Endothelial cell of umbilical vein (primary cell): ENCODE measurements around the gene NDUFS3. TPM values are rescaled to one million over a fixed set of nuclear protein-coding genes. Genes with fewer than 3 reads are reported as not detected.

ENCODE experiments used
- BruUV-seq: library from RNA; stranded (reverse); fragments of 400-500 nt; replicated peaks from 2 replicates; lab custom pipeline; 2021; lab: Mats Ljungman, UMichigan
- CTCF ChIA-PET: fragments of 300-600, 350-600 bp; sonication (Branson Sonifier 250); formaldehyde crosslinking; loops from one replicate; lab custom pipeline; 2021; ENCODE audit warnings: antibody characterized with exemption, inconsistent platforms; lab: Charles Lee
- POLR2A ChIA-PET: fragments of 300-600, 350-600 bp; sonication (Branson Sonifier 250); formaldehyde crosslinking; loops from one replicate; lab custom pipeline; 2021; ENCODE audit warnings: antibody characterized with exemption, inconsistent platforms; lab: Charles Lee
- DNase-seq: peaks from one replicate; pipeline ENCODE4 v3.0.0-alpha.2; 2011; ENCODE audit warnings: low read depth, low spot score
- FAIRE-seq: peaks from 2 replicates; lab custom pipeline; 2011; peaks lifted over from hg19 to GRCh38; lab: Jason Lieb, UNC
- H2AFZ ChIP-seq: 2 replicates; pipeline ENCODE4 v1.6.0; 2012; ENCODE audit warnings: low read depth, low read length, control low read depth, inconsistent platforms
- H3K27ac ChIP-seq: 2 replicates; pipeline ENCODE4 v1.5.1; 2011; ENCODE audit warnings: low read depth, mild to moderate bottlenecking, control low read depth, low read length, moderate library complexity; ENCODE audit not compliant: insufficient read depth
- H3K27me3 ChIP-seq, 2 experiments: 2 replicates each; pipeline versions ENCODE4 v1.6.0 to v1.6.1; 2011; ENCODE audit warnings: low read length in 2 of 2, mixed read lengths in 1 of 2; ENCODE audit not compliant: control insufficient read depth in 2 of 2, insufficient read depth in 2 of 2
- H3K36me3 ChIP-seq, 2 experiments: 2 replicates in 1 of 2; 3 replicates in 1 of 2; pipeline ENCODE4 v1.5.1; 2011; ENCODE audit warnings: low read length in 2 of 2, mild to moderate bottlenecking in 1 of 2, moderate library complexity in 1 of 2; ENCODE audit not compliant: control insufficient read depth in 2 of 2, insufficient read depth in 2 of 2; ENCODE audit errors: extremely low read depth in 1 of 2
- H3K4me1 ChIP-seq: 3 replicates; pipeline ENCODE4 v1.5.1; 2011; ENCODE audit warnings: mild to moderate bottlenecking, low read length; ENCODE audit not compliant: control insufficient read depth, insufficient read depth; ENCODE audit errors: extremely low read depth
- H3K4me2 ChIP-seq: 2 replicates; pipeline ENCODE4 v1.6.1; 2011; ENCODE audit warnings: low read length, control low read depth, mixed read lengths; ENCODE audit not compliant: insufficient read depth
- H3K4me3 ChIP-seq, 3 experiments: fragments of 200-600 bp in 1 of 3; sonication (generic), shearing (Covaris generic) in 1 of 3; replicated peaks in 1 of 3; 2 replicates each; pipeline ENCODE4 v1.5.1; 2011 to 2016; ENCODE audit warnings: control low read depth in 3 of 3, low read length in 3 of 3, mild to moderate bottlenecking in 2 of 3, inconsistent platforms in 1 of 3, low read depth in 1 of 3, moderate library complexity in 1 of 3; ENCODE audit not compliant: insufficient read depth in 1 of 3
- H3K79me2 ChIP-seq: 2 replicates; pipeline ENCODE4 v1.6.0; 2012; ENCODE audit warnings: low read length, inconsistent platforms; ENCODE audit not compliant: control insufficient read depth, insufficient read depth
- H3K9ac ChIP-seq: replicated peaks from 2 replicates; pipeline ENCODE3; 2011; ENCODE audit warnings: low read length, control low read depth; ENCODE audit not compliant: insufficient read depth; ENCODE audit errors: extremely low read depth
- H3K9me1 ChIP-seq: replicated peaks from 3 replicates; pipeline ENCODE4 v1.6.0; 2011; ENCODE audit warnings: mild to moderate bottlenecking, low read length; ENCODE audit not compliant: control insufficient read depth, insufficient read depth; ENCODE audit errors: extremely low read depth
- H3K9me3 ChIP-seq: replicated peaks from 2 replicates; pipeline ENCODE4 v1.5.1; 2012; ENCODE audit warnings: low read length, inconsistent platforms; ENCODE audit not compliant: control insufficient read depth, insufficient read depth
- H4K20me1 ChIP-seq: replicated peaks from 2 replicates; pipeline ENCODE3; 2011; ENCODE audit warnings: mild to moderate bottlenecking, low read length; ENCODE audit not compliant: control insufficient read depth, insufficient read depth; ENCODE audit errors: extremely low read depth
- CTCF ChIP-seq, 2 donors: IDR thresholded peaks; 1 replicate in 1 of 2; 2 replicates in 1 of 2; pipeline ENCODE4 v1.5.1; 2011; ENCODE audit warnings: low read length in 2 of 2, mild to moderate bottlenecking in 2 of 2, moderate library complexity in 2 of 2, control low read depth in 1 of 2, inconsistent platforms in 1 of 2, low read depth in 1 of 2; ENCODE audit not compliant: insufficient read depth in 1 of 2; ENCODE audit errors: extremely low read depth in 1 of 2
- EZH2 ChIP-seq: IDR thresholded peaks from 2 replicates; pipeline ENCODE4 v1.6.1; 2012; ENCODE audit warnings: borderline replicate concordance, low read depth, mild to moderate bottlenecking, moderate library complexity, low read length, inconsistent platforms; ENCODE audit not compliant: severe bottlenecking
- FOS ChIP-seq: IDR thresholded peaks from 2 replicates; pipeline ENCODE4 v1.6.1; 2011; ENCODE audit warnings: mild to moderate bottlenecking, low read length, moderate library complexity, borderline replicate concordance; ENCODE audit not compliant: insufficient read depth
- GATA2 ChIP-seq: IDR thresholded peaks from 2 replicates; pipeline ENCODE4 v1.7.0; 2011; ENCODE audit warnings: low read depth, mild to moderate bottlenecking, moderate library complexity, mixed read lengths, low read length; ENCODE audit not compliant: insufficient read length, insufficient read depth
- JUN ChIP-seq: IDR thresholded peaks from 2 replicates; pipeline ENCODE4 v1.6.1; 2011; ENCODE audit warnings: borderline replicate concordance, low read depth; ENCODE audit not compliant: insufficient read length, insufficient read depth
- MAX ChIP-seq: IDR thresholded peaks from 2 replicates; pipeline ENCODE4 v1.6.1; 2011; ENCODE audit not compliant: insufficient read depth, insufficient read length
- MYC ChIP-seq: IDR thresholded peaks from one replicate; pipeline ENCODE4 v1.6.1; 2011; ENCODE audit warnings: mild to moderate bottlenecking, low read depth, low read length
- POLR2A ChIP-seq: IDR thresholded peaks from 2 replicates; pipeline ENCODE4 v1.6.1; 2012; ENCODE audit warnings: low read depth, mild to moderate bottlenecking, control low read depth, low read length
- POLR2AphosphoS5 ChIP-seq: IDR thresholded peaks from 2 replicates; pipeline ENCODE4 v1.6.1; 2012; ENCODE audit warnings: low read depth, mild to moderate bottlenecking, control low read depth, low read length, moderate library complexity; ENCODE audit not compliant: insufficient read depth
- dilution Hi-C: fragments of 300-500 bp; cut with MboI; formaldehyde crosslinking; loops from one replicate; pipeline ENCODE4 v1.15.0; 2019; ENCODE audit warnings: low sequenced_read_pairs; ENCODE audit not compliant: extremely low pct_ligation_motif_present
- intact Hi-C: fragments of 100-400 bp; cut with micrococcal nuclease; formaldehyde crosslinking; loops from one replicate; pipeline ENCODE4 v1.10.0; 2022
- polyA plus RNA-seq, 4 experiments: library from polyadenylated mRNA; depleted of rRNA in 3 of 4; stranded (reverse) in 3 of 4; unstranded in 1 of 4; fragments of >200 nt; gene quantifications; 2 replicates each; pipeline versions ENCODE4 v1.2.1 to v1.2.3, GENCODE V29; 2011 to 2012; ENCODE audit warnings: missing spikeins in 1 of 4
- total RNA-seq: library from RNA; stranded (reverse); gene quantifications from 2 replicates; pipeline ENCODE4 v1.2.3, GENCODE V29; 2021

The NDUFS3 gene
- total and polyA plus RNA-seq, 2 donors (not counting 3 experiments of a cell fraction or from before 2014, with no cell fraction given), result 99.7 to 169 TPM

GRCh38 chr11:47595967-47596366 lies 17.1 kb downstream of the NDUFS3 start:
- ChIA-PET CTCF (interaction anchor here (1.0 to 1.4 kb wide), 2 partner anchors 16 to 22 kb away, joined by 3 read pairs; no protein-coding TSS in a partner anchor), POLR2A (interaction anchor here (0.5 to 0.7 kb wide), 3 partner anchors 24 to 371 kb away, joined by 3 to 7 read pairs (median 4); no protein-coding TSS in a partner anchor)
- no peak overlapping the region for H3K4me3 ChIP-seq
- H3K36me3 ChIP-seq, result no peaks in the 10 kb centered on the region
- H4K20me1 ChIP-seq, result no peaks in the 10 kb centered on the region
- H3K9ac ChIP-seq, result no peak overlapping the region
- no peak overlapping the region for H3K27ac ChIP-seq
- no peak overlapping the region for H2AFZ ChIP-seq
- intact Hi-C loops, result no loop called here
- TF ChIP-seq EZH2 (no peak), JUN (no peak), CTCF (IDR thresholded peaks at IDR 0.05; ENCODE audit: extremely low read depth in 1 of 2, insufficient read depth in 1 of 2, low read depth in 1 of 2, low read length in 2 of 2) (no peak), POLR2AphosphoS5 (no peak), GATA2 (no peak), MYC (no peak), POLR2A (no peak), FOS (no peak), MAX (no peak)
- DNase-seq (no peak), FAIRE-seq (no peak)
- peaks cover 34 to 40% of the 10 kb centered on the region in 2 experiments for H3K27me3 ChIP-seq
- no TSS peak for BruUV-seq
- H3K79me2 ChIP-seq, result no peaks in the 10 kb centered on the region
- dilution Hi-C loops, result no loop called here
- H3K4me2 ChIP-seq, result no peak overlapping the region
- H3K9me1 ChIP-seq, result no peaks in the 10 kb centered on the region
- H3K4me1 ChIP-seq, result peaks cover 10% of the 10 kb centered on the region
- no peaks in the 10 kb centered on the region for H3K9me3 ChIP-seq
